Activated CD8-positive, alpha-beta memory T cell treated with anti-CD3 and anti-CD28 coated beads for 1 hour (primary cell): Measurements from ENCODE around the gene MISFA.
"Not testable (repeated sequence)": the region's sequence is repeated elsewhere in the genome, so short reads cannot be mapped to it uniquely, and the experiment has no call there.

Source experiments
- DNase-seq, 2 donors: peaks; one replicate each; pipeline ENCODE4 v3.0.0-alpha.2; 2020; ENCODE audit warnings: low read depth in 1 of 2; ENCODE audit errors: extremely low read depth in 1 of 2

MISFA gene

DNA sequence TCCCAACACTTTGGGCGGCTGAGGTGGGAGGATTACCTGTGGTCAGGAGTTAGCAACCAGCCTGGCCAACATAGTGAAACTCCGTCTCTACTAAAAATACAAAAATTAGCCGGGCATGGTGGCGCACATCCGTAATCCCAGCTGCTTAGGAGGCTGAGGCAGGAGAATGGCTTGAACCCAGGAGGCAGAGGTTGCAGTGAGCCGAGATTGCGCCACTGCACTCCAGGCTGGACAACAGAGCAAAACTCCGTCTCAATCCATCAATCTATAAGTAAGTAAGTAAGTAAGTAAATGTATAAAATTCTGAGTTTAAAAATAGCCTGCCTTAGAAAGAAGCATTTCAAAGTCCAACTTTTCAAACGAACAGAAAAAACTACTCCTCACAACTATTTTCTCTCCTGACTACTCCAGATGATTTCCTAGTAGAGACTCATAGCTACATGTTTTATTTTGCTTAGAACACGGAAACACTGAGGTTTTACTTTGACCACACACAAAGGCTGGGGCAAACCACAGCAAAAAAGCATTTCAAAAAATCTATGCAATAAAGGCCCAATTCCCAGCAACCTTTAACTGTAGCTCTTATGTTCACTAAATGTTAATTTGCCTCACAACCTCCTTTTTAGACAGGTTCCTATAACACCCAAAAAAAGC is 18.2 kb downstream of the MISFA start:
- no peak for DNase-seq

DNA sequence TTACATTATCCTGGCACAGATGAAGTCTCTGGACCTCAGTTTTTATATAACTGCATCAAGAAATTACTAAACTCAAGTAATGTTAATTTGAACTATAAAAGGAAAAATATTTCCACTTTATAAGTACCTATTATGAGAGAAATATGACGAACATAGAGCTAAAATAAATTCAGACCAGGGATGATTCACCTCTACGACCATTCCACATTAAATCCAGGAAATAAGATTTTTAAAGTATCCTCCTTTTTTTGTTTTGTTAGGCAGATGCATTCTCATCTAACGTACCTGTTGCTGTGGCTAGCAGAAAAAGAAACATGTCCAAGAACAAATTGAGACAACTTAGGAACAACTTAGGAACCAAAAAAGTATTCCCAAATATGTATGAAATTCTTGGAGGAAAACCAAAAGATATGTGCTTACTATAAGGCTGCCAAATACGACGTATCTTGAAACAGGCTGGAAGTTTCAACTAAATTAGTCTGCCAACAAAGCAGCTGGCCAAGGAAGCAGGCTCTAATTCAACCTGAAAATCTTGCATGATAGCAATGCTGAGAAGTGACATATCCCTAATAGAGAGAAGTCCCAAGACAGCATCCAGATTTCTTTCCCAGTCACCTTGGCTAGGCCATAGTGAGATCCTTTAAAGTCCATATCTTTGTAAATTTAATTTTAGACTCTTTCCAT is 18.9 kb downstream of the MISFA start:
- DNase-seq: no peak

DNA sequence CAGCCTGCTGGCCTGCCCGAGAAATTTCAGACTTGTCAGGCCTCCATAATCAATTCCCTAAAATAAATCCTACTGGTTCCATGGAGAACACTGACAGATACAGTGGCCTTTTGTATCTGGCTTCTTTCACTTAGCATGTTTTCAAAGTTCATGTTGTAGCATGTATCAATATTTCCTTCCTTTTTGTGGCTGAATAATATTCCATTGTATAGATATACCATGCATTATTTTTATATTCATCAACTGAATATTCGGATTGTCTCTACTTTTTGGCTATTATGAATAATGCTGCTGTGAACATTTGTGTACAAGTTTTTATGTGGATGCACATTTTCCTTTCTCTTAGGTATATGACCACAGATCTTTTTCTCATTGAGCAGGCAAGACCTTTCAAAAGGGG is 24.1 kb downstream of the MISFA start:
- DNase-seq: no peak

DNA sequence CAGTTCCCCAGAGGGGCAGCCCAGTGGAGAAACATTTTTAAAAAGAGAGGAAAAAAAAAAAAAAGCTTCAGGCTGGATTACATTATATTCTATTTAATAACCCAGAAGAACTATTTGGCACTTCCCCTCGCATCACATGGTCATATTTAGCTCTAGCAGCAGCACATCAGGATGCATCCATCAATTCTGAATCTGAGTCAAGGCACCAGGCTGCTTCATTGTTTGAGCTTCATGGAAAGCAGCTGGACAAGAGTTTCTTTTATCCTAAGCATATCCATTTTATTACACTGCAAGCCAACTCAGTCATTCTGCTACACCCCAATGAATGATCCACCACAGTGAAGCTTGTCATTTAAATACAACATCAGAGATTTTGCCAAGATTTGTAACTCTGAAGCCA is 24.6 kb downstream of the MISFA start:
- no peak for DNase-seq

DNA sequence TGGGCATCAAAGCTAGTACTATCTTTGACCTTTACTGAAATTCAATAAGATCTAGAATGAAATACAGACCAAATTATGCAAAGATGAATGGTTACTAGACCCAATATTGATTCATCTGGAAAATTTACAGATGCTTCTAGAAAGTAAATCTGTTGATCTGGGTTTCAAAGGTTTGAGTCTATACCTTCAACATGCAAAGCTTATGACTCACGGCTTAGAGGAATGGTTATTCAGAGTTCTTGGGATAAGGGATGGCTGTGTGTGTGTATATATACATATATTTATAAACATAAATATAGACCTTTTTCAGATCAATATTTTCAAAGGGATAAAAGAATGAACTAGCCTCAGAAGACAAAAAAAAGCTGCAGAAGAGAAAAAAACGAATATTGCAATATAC is 33.3 kb downstream of the MISFA start:
- no peak for DNase-seq

DNA sequence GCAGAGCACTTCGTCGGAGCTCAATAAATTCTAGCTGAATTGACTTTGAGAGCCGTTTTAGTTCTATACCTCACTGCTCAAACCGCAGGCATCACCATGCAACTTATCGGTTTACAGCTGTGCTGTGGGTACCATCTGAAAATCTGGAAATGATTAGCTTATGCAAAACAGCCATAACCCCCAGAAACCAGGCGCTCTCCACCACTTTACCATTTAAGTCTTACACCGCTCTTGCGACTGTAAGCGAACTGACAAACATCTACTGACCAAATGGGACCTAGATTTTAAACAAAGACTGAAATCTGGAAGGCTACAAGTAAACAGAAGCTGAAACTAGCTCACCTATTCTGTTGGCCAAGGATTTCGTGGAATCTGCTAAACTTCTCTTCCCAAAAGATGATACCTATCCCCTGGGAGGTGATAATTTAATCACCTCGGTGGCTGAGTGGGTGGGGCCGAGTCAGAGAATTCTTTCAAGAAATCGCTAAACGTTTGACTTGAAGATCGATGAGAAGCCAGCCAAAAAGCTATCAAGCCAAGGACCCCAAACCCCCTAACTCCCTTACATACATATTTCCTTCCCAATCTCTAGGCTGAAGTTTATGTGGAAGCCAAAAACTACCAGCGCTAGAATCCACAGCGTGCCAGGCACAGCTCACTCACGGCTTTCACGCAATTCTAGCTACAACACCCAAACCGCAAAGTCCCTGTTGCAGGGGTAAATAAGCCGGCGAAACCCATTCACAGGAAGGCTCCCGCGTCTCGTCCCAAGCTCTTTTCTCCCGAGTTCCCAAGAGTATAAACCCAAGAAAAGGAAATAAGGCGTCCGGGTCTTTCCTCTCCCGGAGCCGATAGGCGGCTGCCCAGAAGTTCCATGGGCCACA is 33.9 kb downstream of the MISFA start:
- no peak for DNase-seq

DNA sequence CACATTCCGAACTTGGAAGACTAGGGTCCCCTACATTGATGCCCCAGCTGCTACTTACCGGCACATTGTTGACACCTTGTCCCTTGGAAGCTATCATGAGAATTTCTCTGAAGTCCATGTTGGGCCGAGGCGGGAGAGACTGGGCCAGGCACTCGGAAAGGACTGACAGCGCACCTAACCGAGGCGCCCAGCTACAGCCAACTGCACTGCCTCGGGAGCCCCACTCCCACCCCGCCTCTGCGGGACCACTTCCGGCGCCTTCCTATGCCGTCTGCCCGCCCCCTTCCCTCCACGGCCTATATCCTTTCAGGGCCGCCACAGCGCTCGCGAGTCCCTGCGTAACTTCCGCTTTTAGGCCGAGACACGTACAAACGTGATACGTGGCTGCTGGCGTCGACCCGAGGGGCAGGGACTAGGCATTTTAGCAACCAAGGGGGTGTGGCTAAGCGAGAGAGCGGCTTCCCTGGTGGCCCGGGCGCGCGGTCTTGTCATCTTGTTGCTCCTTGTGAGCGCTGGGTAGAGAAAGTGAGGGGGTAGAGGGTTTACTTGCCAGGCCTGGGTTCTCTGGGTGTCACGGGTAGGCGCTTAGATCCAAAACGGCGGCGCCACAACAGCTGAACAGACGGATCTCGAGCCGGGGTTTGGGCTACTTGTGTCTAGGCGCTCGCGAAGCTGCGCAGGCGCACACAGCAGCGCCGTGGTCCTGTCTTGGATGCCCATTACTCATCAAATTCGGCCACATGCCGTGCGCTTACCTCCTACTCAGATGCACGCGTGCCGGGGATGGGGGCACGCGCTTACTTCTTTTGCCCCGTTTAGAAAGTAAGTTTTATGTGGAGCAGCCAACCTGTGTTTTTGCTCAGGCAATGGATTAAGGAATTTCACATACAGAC is 34.8 kb downstream of the MISFA start, which contains the start of gene SPTY2D1:
TSS of gene SPTY2D1 (minus strand) at position 203 of the 893 bp plus-strand sequence. CDS start at position 118, 85 bp downstream.
- peak; percentile 94 to 95 for DNase-seq

DNA sequence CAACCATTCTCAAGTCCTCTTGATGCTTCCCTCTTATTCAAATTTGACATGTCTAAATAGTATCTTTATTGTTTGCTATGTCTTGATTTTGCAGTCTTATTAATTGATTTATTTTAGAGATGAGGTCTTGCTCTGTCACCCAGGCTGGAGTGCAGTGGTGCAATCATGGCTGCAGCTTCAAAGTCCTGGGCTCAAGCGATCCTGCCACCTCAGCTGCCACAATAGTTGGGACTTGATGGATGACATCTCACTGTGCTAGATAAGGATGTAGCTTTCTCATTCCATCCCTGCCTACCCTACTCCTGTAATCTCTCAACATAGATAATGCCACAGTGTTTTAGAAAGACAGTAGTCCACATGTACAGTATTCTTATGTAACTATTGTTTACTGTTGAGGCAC is 42.1 kb downstream of the MISFA start:
- no peak for DNase-seq

DNA sequence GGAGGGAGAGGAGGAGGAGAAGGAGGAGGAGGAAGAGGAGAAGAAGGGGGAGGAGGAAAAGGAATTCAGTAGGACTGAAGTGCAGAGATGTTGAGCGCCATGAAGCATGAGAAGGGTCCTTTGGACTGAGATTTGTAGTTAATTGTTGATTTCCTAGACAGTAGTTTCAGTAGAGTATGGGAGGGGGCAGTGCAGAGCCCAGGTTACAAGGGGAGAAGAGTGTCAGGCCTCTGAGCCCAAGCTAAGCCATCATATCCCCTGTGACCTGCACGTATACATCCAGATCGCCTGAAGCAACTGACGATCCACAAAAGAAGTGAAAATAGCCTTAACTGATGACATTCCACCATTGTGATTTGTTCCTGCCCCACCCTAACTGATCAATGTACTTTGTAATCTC is 43.4 kb downstream of the MISFA start:
- DNase-seq: not testable (repeated sequence)

DNA sequence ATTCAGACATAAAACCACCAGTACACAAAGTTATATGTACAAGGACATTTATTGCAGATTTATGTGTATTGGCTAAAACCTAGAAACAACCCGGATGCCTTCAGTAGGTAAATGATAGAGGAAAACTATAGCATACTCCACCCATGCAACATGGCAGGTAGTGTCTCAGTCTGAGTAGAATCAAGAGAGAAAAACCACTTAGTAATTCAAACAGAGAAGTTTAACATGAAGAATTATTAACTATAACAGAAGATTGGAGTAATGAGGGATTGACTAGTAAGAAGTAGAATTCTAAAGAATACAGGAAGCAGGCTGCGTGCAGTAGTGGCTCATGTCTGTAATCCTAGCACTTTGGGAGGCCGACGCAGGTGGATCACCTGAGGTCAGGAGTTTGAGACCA is 50.8 kb downstream of the MISFA start:
- DNase-seq: no peak

DNA sequence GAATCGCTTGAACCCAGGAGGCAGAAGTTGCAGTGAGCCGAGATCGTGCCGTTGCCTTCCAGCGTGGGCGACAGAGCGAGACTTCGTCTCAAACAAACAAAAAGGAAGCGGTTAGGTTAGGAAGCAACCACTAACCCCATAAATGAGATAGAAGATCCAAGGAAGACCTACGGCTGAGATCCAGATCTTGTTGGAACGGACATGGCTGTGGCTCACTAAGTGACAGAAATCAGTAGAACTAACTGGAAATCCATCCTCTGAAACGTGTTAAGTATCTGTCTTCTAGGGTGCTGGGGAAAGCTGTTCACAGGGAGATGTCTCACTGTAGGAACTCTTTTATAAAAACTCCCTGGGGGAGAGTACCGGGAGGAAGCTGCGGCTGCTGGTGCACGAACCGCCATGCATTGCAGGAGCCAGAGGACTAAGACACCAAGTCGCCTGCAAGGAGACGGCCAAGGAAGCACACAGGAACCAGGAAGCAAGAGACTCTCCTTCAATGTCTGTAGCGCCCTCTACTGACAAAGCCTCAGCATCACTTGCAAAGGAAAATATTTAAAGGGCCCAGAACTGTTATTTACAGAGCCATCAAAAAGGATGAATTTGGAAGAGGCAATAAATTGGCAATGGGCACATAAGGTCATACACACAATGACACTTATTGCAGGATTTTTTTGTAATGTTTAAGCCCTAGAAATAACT is 51.4 kb downstream of the MISFA start:
- no peak for DNase-seq
